GM18909 (cell line): ENCODE measurements around the gene HIF1A.
A peak's percentile ranks its signal among the peaks of the same experiment; 100 is the strongest.
"Not testable (repeated sequence)": the region's sequence is repeated elsewhere in the genome, so short reads cannot be mapped to it uniquely, and the experiment has no call there.

Experiments used
- ATAC-seq: cut with Tn5 transposase; IDR thresholded peaks from one replicate; pipeline ENCODE4 v1.9.1; 2021; ENCODE audit warnings: mild to moderate bottlenecking; ENCODE audit not compliant: unreplicated experiment, poor library complexity

The HIF1A gene

GRCh38 chr14:61705017-61705416, 9.7 kb downstream of the HIF1A start:
- no peak for ATAC-seq

- no peak for ATAC-seq
These were observed 10.9 kb downstream of the HIF1A start for GRCh38 chr14:61706096-61706690.

- not testable (repeated sequence) for ATAC-seq
These were observed 12.5 kb downstream of the HIF1A start for GRCh38 chr14:61707774-61708173.

- not testable (repeated sequence) for ATAC-seq
These were observed 13.4 kb downstream of the HIF1A start for GRCh38 chr14:61708693-61709092.

GRCh38 chr14:61710853-61711817, 15.8 kb downstream of the HIF1A start:
- peak; percentile 41 for ATAC-seq

- ATAC-seq = no peak
These were observed 16.8 kb downstream of the HIF1A start for GRCh38 chr14:61712137-61712536.

- ATAC-seq = no peak
These were observed 18.6 kb downstream of the HIF1A start for GRCh38 chr14:61713724-61714437.

- ATAC-seq = no peak
These were observed 21.6 kb downstream of the HIF1A start for GRCh38 chr14:61716956-61717355.

- ATAC-seq = no peak
These were observed 22.7 kb downstream of the HIF1A start for GRCh38 chr14:61718039-61718438.

- ATAC-seq = peak; percentile 41
These were observed 24.3 kb downstream of the HIF1A start for GRCh38 chr14:61719344-61720293.

- no peak for ATAC-seq
These were observed 25.0 kb downstream of the HIF1A start for GRCh38 chr14:61720294-61720661.

- ATAC-seq = no peak
These were observed 25.4 kb downstream of the HIF1A start for GRCh38 chr14:61720741-61721140.

- ATAC-seq = no peak
These were observed 28.8 kb downstream of the HIF1A start for GRCh38 chr14:61724133-61724532.

- ATAC-seq = no peak
These were observed 31.7 kb downstream of the HIF1A start for GRCh38 chr14:61726778-61727658.

GRCh38 chr14:61730756-61731373, 35.6 kb downstream of the HIF1A start:
- ATAC-seq = no peak

- ATAC-seq = no peak
These were observed 38.7 kb downstream of the HIF1A start for GRCh38 chr14:61733972-61734371.

GRCh38 chr14:61736751-61737150, 41.4 kb downstream of the HIF1A start:
- no peak for ATAC-seq

GRCh38 chr14:61737915-61738314, 42.6 kb downstream of the HIF1A start:
- no peak for ATAC-seq

- ATAC-seq = no peak
These were observed 43.8 kb downstream of the HIF1A start for GRCh38 chr14:61739133-61739532.
